Liver (tissue), 9 donors: ENCODE measurements around the gene NCAPH2. TPM values are rescaled to one million over a fixed set of nuclear protein-coding genes. Genes with fewer than 3 reads are reported as not detected.

Source experiments
- DNase-seq: peaks from one replicate; pipeline ENCODE4 v3.0.0-alpha.2; 2017; ENCODE audit warnings: low spot score
- H3K27ac ChIP-seq, 2 donors: one replicate each; pipeline ENCODE4 v1.7.0; 2013; ENCODE audit warnings: inconsistent platforms in 2 of 2, low read length in 2 of 2, control low read depth in 1 of 2, low read depth in 1 of 2, mild to moderate bottlenecking in 1 of 2
- H3K27me3 ChIP-seq, 4 donors: one replicate each; pipeline versions ENCODE4 v1.6.1 to v1.7.0; 2013; ENCODE audit warnings: low read length in 3 of 4, inconsistent platforms in 1 of 4, mild to moderate bottlenecking in 1 of 4, moderate library complexity in 1 of 4; ENCODE audit not compliant: control insufficient read depth in 4 of 4, insufficient read depth in 4 of 4
- H3K36me3 ChIP-seq, 4 donors: one replicate each; pipeline versions ENCODE4 v1.6.1 to v1.7.0; 2013; ENCODE audit warnings: low read length in 3 of 4, mild to moderate bottlenecking in 3 of 4, low read depth in 1 of 4, moderate library complexity in 1 of 4; ENCODE audit not compliant: control insufficient read depth in 4 of 4, insufficient read depth in 3 of 4
- H3K4me1 ChIP-seq, 4 donors: one replicate each; pipeline versions ENCODE4 v1.6.1 to v1.7.0; 2013; ENCODE audit warnings: low read length in 3 of 4, mild to moderate bottlenecking in 3 of 4, moderate library complexity in 1 of 4; ENCODE audit not compliant: control insufficient read depth in 4 of 4, insufficient read depth in 4 of 4
- H3K4me3 ChIP-seq, 3 donors: one replicate each; pipeline versions ENCODE4 v1.6.1 to v1.7.0; 2013; ENCODE audit warnings: low read length in 3 of 3, control low read depth in 1 of 3, low read depth in 1 of 3, mild to moderate bottlenecking in 1 of 3
- H3K9ac ChIP-seq, 2 donors: one replicate each; pipeline ENCODE4 v1.7.0; 2013; ENCODE audit warnings: low read length in 2 of 2, mild to moderate bottlenecking in 2 of 2, moderate library complexity in 2 of 2, control low read depth in 1 of 2, low read depth in 1 of 2
- H3K9me3 ChIP-seq, 4 donors: one replicate each; pipeline versions ENCODE4 v1.6.1 to v1.7.0; 2013; ENCODE audit warnings: low read length in 3 of 4; ENCODE audit not compliant: control insufficient read depth in 4 of 4
- FOXA2 ChIP-seq: IDR thresholded peaks from 2 replicates; pipeline ENCODE4 v1.6.1; 2016; ENCODE audit warnings: antibody characterized with exemption
- HNF4A ChIP-seq, 2 donors: conservative IDR thresholded peaks; 2 replicates each; pipeline ENCODE4 v1.6.1; 2016; ENCODE audit warnings: antibody characterized with exemption in 2 of 2, mild to moderate bottlenecking in 2 of 2
- HNF4G ChIP-seq: IDR thresholded peaks from 2 replicates; pipeline ENCODE4 v1.6.1; 2016; ENCODE audit warnings: antibody characterized with exemption
- JUND ChIP-seq, 2 donors: IDR thresholded peaks; 2 replicates each; pipeline ENCODE4 v1.6.1; 2016; ENCODE audit warnings: antibody characterized with exemption in 2 of 2
- NR2F2 ChIP-seq: IDR thresholded peaks from 2 replicates; pipeline ENCODE4 v1.6.1; 2016; ENCODE audit warnings: antibody characterized with exemption
- RXRA ChIP-seq, 2 donors: IDR thresholded peaks; 2 replicates each; pipeline ENCODE4 v1.6.1; 2017 to 2018; ENCODE audit warnings: antibody characterized with exemption in 2 of 2, mild to moderate bottlenecking in 1 of 2
- SP1 ChIP-seq: IDR thresholded peaks from 2 replicates; pipeline ENCODE4 v1.6.1; 2018; ENCODE audit warnings: antibody characterized with exemption, mild to moderate bottlenecking
- TAF1 ChIP-seq: conservative IDR thresholded peaks from 2 replicates; pipeline ENCODE4 v1.6.1; 2016; ENCODE audit warnings: antibody characterized with exemption, mild to moderate bottlenecking
- WGBS: extraction: QIAGEN DNeasy Blood & Tissue Kit; methylation state at CpG from one replicate; pipeline ENCODE4 v1.1.7; 2013; 5-methylcytosine and 5-hydroxymethylcytosine counted together
- polyA plus RNA-seq, 2 donors: library from polyadenylated mRNA; stranded (reverse) in 1 of 2; unstranded in 1 of 2; fragments of 200-250 nt in 1 of 2; fragments of >200 nt in 1 of 2; fragmentation: Nextera tagmentation in 1 of 2; extraction: Ambion mirVana in 1 of 2; gene quantifications; one replicate each; pipeline versions ENCODE4 v1.2.1 to v1.2.3, GENCODE V29; 2013 to 2015
- total RNA-seq, 2 donors: library from RNA; depleted of rRNA; stranded (reverse); fragments of >200 nt; gene quantifications; one replicate each; pipeline ENCODE4 v1.2.3, GENCODE V29; 2014
- TF ChIP-seq, protein P1 (sequence below): IDR thresholded peaks from 2 replicates; pipeline ENCODE4 v1.6.1; 2016; ENCODE audit warnings: antibody characterized with exemption
- TF ChIP-seq, protein P2 (sequence below): IDR thresholded peaks from 2 replicates; pipeline ENCODE4 v1.6.1; 2016; ENCODE audit warnings: antibody characterized with exemption
- TF ChIP-seq, protein P3 (sequence below): fragments of 150-350 bp; IDR thresholded peaks from 2 replicates; pipeline ENCODE4 v1.5.1; 2017; ENCODE audit warnings: improper control_type of control experiment, low read depth, low read length; ENCODE audit not compliant: missing input control
- donor health status: healthy.
- donor health status: healthy.
- donor health status: healthy.
- donor health status: healthy.
- donor health status: healthy.

Gene NCAPH2
- total and polyA plus RNA-seq, 4 donors = 12.0 to 30.8 (median 13.9) TPM

DNA sequence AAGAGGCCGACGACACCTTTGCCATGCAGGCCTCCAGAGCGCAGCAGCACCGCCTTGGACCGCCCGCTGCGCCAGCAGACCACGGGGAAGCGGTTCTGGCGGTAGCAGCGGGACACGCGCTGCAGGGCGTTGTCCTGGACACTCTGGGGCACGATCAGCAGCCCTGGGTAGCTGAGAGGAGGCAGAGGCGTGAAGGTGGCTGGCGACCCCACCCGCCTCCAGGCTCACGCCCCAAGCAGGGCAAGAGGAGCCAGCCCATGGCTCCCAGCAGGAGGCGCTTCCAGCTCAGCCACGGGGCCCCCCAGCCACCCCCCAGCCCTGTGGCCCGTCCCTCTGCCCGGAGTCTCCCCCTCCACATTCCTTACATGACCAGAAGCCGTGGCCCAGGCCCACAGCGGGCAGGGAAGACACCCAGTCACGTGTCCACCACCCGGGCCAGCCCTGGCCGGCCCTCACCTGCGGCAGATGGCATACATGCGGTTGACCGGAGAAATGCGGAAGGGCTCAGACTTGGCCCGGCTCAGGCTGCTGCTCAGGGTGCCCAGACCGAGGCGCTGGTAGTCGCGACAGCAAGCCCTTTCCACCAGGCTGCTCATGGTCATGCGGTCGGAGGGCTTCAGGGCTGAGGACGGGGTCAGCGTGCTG is 48.4 kb upstream of the NCAPH2 start:
- H3K4me1 ChIP-seq = no peaks in the 10 kb centered on the region
- 96% methylated on average over 41 of the region's 41 CpGs for WGBS
- TF ChIP-seq FOXA2 (no peak), NR2F2 (no peak), JUND (IDR thresholded peaks at IDR 0.05) (no peak)
- TF ChIP-seq, protein P1, sequence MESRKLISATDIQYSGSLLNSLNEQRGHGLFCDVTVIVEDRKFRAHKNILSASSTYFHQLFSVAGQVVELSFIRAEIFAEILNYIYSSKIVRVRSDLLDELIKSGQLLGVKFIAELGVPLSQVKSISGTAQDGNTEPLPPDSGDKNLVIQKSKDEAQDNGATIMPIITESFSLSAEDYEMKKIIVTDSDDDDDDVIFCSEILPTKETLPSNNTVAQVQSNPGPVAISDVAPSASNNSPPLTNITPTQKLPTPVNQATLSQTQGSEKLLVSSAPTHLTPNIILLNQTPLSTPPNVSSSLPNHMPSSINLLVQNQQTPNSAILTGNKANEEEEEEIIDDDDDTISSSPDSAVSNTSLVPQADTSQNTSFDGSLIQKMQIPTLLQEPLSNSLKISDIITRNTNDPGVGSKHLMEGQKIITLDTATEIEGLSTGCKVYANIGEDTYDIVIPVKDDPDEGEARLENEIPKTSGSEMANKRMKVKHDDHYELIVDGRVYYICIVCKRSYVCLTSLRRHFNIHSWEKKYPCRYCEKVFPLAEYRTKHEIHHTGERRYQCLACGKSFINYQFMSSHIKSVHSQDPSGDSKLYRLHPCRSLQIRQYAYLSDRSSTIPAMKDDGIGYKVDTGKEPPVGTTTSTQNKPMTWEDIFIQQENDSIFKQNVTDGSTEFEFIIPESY = no peak

DNA sequence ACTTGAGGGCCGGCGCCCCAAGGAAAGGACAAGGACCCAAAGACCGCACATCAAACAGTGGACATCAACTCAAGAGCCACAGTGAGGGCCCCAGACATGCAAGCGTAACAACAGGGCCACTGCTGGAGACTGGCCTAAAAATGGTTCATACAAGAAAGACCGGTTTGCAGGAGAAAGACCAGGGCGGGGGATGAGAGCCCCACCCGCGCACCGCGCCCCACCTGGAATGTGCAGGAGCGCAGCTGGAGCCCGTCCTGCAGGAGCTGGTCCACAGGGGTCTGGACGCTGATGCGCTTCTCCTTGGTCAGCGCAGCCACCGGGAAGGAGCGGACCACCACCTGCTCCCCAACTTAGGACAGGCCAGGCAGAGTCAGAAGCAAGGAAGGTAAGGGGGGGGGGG is 47.1 kb upstream of the NCAPH2 start:
- Histone ChIP-seq H3K9me3 (no peaks in the 10 kb centered on the region), H3K9ac (no peak overlapping the region), H3K4me3 (no peak overlapping the region), H3K4me1 (no peaks in the 10 kb centered on the region), H3K27ac (no peak overlapping the region), H3K36me3 (peaks cover 21 to 89% (median 31%) of the 10 kb centered on the region in 4 donors), H3K27me3 (no peaks in the 10 kb centered on the region)
- 93% methylated on average over 17 of the region's 17 CpGs for WGBS
- DNase-seq = no peak
- TF ChIP-seq RXRA (IDR thresholded peaks at IDR 0.05) (no peak), HNF4A (conservative IDR thresholded peaks at IDR 0.05) (no peak), TAF1 (no peak), HNF4G (no peak)

More for the DNA sequence above, 48.4 kb upstream of the NCAPH2 start:
- Histone ChIP-seq H3K27me3 (no peaks in the 10 kb centered on the region), H3K9me3 (no peaks in the 10 kb centered on the region), H3K4me3 (no peak overlapping the region), H3K27ac (no peak overlapping the region), H3K9ac (no peak overlapping the region), H3K36me3 (peaks cover 21 to 88% (median 30%) of the 10 kb centered on the region in 4 donors)
- no peak for DNase-seq

DNA sequence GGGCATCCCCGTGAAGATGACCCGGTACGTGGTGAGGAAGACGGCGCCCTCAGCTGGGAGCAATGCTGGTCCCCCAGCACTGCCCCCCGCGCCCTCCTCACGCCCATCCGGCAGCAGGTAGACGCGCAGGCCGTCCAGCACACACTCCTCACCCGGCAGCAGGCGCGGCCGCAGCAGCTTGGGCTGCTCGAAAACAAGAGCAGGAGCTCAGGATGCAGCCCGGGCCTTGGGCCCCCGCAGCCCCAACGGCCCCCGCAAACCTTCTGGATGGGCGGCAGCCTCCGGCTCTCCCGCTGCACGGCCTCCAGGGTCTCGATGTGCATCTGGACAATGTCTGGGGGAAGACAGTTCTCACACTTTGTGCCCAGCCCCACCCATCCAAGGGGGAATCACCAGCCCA is 46.5 kb upstream of the NCAPH2 start:
- Histone ChIP-seq H3K4me3 (no peak overlapping the region), H3K4me1 (no peaks in the 10 kb centered on the region), H3K27me3 (no peaks in the 10 kb centered on the region), H3K9me3 (no peaks in the 10 kb centered on the region), H3K9ac (no peak overlapping the region), H3K27ac (no peak overlapping the region), H3K36me3 (peaks cover 20 to 91% (median 34%) of the 10 kb centered on the region in 4 donors)
- no peak for DNase-seq
- 97% methylated on average over 26 of the region's 26 CpGs for WGBS
- TF ChIP-seq SP1 = no peak
- TF ChIP-seq, protein P2, sequence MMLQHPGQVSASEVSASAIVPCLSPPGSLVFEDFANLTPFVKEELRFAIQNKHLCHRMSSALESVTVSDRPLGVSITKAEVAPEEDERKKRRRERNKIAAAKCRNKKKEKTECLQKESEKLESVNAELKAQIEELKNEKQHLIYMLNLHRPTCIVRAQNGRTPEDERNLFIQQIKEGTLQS = no peak
- TF ChIP-seq HNF4A (conservative IDR thresholded peaks at IDR 0.05) = no peak
- TF ChIP-seq JUND (IDR thresholded peaks at IDR 0.05) = no peak
- TF ChIP-seq FOXA2 = no peak
- TF ChIP-seq, protein P3, sequence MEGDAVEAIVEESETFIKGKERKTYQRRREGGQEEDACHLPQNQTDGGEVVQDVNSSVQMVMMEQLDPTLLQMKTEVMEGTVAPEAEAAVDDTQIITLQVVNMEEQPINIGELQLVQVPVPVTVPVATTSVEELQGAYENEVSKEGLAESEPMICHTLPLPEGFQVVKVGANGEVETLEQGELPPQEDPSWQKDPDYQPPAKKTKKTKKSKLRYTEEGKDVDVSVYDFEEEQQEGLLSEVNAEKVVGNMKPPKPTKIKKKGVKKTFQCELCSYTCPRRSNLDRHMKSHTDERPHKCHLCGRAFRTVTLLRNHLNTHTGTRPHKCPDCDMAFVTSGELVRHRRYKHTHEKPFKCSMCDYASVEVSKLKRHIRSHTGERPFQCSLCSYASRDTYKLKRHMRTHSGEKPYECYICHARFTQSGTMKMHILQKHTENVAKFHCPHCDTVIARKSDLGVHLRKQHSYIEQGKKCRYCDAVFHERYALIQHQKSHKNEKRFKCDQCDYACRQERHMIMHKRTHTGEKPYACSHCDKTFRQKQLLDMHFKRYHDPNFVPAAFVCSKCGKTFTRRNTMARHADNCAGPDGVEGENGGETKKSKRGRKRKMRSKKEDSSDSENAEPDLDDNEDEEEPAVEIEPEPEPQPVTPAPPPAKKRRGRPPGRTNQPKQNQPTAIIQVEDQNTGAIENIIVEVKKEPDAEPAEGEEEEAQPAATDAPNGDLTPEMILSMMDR = no peak
